ENCODE measurements around the gene AGBL4.

Gene AGBL4

DNA sequence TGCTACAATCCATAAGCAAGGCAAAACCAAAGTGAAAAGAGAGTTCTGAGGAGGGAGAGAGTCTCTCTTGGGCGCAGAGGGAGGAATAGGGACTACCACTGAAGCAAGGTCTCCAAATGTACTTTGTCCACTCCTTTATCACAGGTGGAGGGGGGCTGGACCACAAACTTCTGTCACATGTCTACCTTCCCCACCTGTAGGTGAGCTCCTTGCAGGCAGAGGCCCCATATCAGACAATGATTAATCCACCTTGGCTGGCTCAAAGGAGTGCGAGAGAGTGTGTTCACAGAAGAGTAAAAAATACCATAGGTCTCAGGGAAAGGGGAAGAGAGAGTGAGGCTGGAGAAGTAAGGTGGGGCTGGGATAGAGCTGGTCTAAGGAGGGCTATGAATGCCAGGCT lies 1251.5 kb downstream of the AGBL4 start:
- DNase-seq (ENCODE audit: low read depth, low spot score) = no peak

DNA sequence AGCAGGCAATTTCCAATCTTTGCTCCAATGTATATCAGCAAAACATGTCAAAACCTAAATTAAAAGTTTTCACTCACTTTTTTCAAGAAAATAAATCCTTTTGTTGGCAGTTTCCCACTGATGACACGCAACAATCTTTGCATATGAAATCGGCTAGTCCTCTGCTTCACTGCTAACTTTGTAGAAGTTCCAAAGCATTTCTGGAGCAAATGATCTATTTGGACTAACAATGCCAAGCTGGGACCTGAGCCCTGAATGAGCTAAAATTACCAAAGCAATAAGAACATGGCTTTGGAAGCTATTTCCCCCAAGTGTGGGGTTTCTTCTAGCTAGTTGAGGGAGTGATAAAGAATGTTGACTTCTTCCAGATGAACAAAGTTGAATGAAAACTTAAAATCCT lies 1252.2 kb downstream of the AGBL4 start:
- DNase-seq (ENCODE audit: low read depth, low spot score) = no peak

DNA sequence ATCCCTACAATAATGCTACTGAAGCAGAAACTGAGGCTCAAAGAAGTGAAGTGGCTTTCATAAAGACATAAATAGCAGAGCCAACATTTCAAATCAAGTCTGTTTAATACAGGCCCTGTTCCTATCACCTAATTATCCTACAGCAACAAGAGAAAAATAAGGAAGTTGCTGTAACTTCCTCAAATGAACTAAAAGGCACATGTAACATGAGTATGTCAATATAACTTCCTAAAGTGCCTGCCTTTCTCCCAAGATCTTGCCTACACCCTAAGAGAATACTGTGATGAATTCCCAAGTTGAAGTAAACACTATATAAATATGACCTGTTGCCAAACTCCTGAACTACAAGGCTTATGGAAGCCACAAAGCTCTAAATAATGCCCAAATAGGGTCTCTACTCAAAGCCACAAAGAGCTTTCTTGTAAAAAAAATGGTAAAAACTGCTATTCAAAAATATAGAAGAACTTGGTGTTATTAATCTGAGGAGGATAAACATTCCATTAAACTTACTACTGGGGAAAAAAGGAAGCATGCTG lies 1255.7 kb downstream of the AGBL4 start:
- no peak for DNase-seq (ENCODE audit: low read depth, low spot score)

DNA sequence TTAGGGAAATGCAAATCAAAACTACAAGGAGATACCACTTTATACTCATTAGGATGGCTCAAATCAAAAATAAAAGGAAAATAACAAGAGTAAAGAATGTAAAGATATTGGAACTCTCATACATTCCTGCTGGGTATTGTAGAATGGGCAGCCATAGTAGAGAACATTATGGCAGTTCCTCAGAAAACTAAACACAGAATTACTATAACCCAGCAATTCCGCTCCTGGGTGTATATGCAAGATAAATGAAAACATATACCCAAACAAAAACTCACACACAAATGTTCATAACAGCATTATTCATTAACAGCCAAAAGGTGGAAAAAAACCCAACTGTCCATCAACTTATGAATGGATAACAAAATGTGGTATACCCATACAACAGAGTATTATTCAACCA lies 1258.4 kb downstream of the AGBL4 start:
- DNase-seq (ENCODE audit: low read depth, low spot score) = no peak

DNA sequence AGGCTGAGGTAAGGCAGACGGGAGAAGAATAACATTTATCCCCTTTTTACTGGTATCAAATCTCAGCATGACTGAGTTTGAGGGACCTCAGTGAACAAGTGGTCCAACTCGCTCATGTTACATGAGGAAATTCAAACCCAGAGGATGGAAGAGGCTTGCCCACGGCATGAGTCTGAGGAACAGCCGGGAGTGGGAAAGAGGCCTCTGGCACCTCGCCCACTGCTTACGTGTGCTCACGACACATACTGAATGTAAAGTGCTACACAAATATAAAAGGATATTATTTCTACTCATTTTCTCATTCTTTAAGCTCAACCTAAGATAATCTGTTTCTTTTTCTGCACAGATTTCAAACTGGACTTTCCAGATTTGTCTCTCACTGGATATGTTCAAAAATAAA lies 1261.8 kb downstream of the AGBL4 start:
- no peak for DNase-seq (ENCODE audit: low read depth, low spot score)

DNA sequence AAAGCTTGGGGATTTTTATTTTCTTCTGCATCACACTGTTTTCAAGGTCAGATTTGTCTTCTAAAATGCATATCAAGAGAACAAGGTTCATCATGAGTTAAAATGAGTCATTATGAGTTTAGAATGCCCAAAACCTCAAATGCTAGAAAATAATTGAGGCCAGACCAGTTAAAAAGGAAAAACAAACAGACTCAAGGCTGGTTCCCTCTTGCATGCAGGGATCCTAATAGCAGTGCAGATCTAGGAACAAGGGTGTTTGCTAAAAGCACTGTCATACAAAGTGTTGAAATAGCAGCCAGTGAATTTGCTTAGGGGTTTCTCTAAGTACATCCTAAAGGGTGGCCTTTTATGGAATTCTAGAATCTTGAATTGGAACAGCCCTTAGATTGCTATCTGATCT lies 1262.3 kb downstream of the AGBL4 start:
- DNase-seq (ENCODE audit: low read depth, low spot score) = no peak

DNA sequence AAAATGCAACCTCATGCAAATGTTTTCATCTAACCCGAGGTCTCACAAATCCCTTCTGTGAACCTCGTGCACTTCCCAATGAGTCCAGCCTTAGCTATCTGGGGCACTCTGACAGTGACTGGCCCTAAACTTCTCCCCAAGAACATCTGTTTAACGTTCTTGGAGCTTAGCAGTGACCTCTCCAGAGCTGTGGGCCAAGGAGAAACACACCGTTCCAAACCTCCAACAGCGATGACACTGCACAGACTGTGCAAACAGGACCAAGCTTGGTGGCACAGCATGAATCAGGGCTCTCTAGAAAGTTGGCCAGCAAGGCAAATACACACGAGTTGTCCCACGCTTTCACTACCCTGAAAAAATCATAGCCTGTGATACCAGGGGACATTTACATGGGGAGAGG lies 1262.9 kb downstream of the AGBL4 start:
- DNase-seq (ENCODE audit: low read depth, low spot score) = no peak

DNA sequence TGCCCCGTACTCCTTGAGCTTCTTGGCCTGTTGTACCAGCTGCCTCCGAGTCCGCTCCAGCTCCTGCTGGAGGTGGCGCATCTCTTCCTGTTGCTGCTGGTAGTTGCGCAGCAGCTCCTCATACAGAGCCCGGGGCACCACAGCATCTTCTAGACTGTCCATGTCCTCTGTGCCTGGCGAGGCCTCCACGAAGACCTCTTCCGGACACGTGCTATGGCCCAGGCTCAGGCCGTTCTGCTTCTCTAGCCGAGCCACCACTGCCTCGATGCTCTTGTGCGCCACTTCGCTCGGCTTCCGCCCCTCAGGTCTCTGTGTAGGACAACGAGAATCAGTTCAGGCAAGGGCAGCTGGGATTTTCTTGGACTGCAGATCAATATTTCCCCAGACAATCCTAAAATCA lies 1264.8 kb downstream of the AGBL4 start:
- DNase-seq (ENCODE audit: low read depth, low spot score) = no peak

DNA sequence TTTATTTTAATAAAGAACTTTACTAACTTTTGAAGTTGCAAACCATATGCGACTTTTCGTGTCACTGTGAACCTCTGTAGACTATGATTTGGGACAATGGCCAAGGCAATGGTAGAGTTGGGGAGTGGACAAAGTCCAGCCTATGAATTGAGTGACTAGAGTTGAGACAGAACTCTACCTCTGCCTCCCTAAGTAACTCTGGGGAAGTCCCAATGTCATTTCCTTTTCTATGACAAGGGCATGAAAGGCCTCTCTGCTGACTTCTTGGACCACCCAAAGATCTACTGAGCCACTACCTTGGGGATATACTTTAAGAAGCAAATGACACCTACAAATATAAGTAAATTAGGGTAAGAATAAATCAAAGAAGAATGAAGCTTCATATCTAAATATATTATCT lies 1266.4 kb downstream of the AGBL4 start:
- no peak for DNase-seq (ENCODE audit: low read depth, low spot score)

DNA sequence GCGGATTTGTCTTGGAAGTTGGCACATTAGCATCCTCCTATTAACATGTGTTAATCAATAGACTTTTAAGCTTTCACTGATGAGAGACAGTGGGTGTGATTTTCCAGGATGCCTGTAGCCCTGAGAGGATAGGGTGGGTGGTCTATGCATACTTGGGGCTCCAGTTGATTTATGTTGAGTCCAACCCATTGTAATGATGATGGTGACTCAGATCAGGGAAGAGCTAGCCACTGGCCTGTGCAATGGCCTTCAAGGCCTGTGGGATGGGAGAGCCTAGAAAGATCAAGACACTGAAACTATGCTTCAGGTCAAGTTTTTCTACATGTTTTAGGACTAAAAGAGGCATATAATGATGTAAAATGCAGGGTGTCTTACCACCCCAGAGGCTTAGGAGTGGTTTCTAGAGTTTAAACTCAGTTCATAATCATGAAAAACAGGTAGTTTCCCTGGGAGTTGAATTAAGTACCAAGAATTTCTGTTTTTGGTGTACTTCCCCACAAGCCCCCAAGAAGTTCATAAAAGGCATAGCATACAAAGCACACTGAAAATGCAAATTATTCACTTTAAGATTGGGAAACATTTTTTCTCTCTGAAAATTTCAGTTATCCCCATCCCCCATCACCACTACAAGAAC lies 1267.0 kb downstream of the AGBL4 start:
- DNase-seq (ENCODE audit: low read depth, low spot score) = no peak

DNA sequence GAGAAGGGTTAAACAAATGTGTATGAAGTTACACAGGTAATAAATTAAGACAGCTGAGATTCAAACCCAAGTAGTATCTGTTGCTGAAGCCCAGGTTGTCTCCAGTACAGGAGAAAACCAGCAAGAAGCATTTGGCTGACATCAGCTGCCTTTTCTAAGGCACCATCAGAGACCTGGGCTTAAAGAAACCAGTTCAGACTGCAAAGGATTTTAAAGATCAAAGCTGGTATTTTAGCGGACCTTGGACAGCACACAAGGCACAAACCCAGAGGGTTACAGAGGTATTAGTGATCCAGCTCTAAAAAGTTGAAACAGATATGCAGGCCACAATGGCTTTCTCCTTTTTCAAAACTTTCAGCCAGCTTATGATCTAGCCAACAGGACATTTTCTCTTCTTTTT lies 1270.5 kb downstream of the AGBL4 start:
- no peak for DNase-seq (ENCODE audit: low read depth, low spot score)

DNA sequence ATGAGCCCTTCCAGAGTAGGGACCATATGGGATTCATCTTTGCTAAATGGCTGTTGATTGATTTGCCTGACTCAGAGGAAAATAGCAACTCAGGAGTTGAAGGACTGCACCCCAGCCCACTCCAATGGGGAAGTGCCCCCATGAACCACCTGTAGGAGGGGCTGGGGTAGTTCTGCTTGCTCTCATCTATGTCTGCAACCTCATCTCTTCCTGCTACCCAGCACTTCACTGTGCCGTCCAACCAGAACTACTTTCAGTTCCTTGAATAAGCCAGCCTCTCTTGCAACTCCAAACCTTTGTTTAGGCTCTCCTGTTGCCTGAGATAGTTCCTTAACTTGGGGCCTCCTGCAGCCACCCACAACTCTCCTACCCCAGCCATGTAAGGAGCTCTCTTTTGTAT lies 1273.6 kb downstream of the AGBL4 start:
- DNase-seq (ENCODE audit: low read depth, low spot score) = no peak

DNA sequence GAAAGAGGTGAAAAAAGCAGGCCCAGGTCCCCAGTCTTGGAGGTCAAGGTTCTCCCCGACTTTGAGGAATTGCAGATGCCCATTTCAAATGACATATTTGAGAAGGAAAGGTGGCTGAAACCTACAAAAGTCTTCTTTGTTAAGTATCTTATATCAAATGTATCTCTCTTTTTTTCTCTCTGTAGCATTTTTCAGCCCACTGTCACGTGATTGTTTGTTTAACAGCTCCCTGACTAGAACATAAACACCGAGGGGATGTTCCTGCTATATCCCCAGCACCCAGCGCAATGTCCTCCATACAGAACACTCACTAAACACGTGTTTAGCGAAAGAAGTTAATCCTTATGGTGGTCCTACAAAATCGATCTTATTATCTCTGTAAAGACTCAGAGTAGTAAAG lies 1274.7 kb downstream of the AGBL4 start:
- no peak for DNase-seq (ENCODE audit: low read depth, low spot score)

DNA sequence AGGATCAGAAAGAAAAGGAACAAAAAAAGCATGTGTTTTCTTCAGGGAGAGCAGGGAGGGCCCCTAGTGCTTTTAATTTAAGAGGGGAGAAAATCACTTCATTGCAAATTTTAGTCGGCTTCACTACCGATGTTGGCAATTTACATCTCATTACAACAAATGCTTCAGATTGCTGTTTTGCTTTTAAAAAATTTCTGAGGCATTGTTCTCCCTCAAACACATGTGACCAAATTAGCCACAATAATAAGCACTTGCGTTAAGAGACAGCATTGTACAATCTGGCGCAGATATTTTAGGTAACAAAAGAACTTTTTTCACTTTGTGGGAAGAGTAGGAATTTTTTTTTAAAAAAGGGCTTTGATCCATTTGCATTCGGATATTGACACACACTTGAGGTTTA lies 1276.8 kb downstream of the AGBL4 start:
- DNase-seq (ENCODE audit: low read depth, low spot score) = no peak

DNA sequence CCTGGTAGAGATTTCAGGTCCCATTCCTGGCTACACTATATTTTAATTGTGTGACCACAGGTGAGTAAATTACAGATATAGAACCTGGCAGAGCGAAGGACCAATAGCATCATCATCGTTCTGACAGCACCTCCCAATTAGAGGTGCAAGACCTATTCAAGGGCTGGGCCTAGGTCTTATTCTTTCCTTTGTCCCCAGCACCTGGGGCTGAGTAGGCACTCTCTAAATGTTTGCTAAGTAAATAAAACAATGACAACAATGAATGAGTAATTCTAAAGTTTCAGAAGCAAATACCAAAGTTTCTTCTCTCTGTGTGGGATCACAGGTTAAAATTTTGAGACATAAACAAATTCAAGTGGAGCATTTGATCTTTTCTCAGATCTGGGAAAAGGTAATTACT lies 1279.7 kb downstream of the AGBL4 start:
- DNase-seq (ENCODE audit: low read depth, low spot score) = no peak

DNA sequence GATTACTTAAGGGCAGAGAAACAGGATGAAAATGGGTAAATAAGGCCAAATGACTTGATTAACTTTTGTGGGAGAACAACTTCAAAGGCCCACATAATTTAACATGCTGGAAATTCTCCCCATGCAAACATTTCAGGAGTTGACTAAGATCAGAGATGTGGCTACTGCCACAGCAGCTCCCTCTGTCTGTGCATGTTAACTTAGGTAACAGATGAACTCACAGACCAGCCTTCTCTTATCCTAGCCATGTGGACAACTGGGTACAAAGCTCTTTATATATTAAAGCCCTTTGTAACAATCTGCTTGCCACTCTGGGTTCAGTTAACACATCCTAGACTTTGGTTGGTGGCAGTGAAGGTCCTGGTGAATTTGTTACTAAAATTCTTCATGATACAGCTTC lies 1280.3 kb downstream of the AGBL4 start:
- DNase-seq (ENCODE audit: low read depth, low spot score) = no peak

DNA sequence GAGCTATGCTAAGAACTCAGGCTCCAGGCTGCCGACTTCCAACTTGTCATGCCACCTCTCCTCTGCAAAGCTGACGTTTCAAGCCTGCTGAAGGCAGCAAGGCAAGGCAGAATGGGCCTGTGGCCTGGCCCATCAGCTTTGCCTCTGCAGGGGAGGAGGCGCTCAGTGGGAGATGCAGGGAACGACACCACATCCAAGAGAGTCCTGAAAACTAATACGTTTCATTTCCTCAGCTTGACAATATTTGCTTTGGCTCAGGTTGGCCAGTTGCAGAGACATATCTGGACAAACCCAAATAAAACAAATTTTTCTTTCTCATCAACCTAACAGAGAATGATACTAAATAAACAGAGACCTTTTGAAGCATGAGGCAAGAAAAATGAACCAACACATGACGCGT lies 1282.4 kb downstream of the AGBL4 start:
- no peak for DNase-seq (ENCODE audit: low read depth, low spot score)

DNA sequence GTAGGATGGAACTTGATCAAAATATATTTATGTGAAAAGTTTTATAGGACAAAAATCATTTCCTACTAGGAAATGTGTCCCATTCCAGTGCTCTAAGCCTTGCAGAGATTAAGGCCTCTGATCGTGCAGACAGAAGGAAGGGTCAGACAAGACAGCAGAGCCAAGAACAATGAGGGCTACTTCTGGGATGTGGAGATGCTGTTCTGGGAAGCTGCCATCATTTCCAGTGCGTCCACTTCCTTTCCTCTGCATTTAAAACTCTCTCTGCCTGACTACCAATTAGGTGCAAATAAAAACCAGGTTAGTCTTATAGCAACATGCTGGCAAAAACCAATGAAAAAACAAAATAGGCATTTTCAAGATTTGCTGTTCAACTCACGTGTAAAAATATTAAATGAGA lies 1283.1 kb downstream of the AGBL4 start:
- no peak for DNase-seq (ENCODE audit: low read depth, low spot score)

DNA sequence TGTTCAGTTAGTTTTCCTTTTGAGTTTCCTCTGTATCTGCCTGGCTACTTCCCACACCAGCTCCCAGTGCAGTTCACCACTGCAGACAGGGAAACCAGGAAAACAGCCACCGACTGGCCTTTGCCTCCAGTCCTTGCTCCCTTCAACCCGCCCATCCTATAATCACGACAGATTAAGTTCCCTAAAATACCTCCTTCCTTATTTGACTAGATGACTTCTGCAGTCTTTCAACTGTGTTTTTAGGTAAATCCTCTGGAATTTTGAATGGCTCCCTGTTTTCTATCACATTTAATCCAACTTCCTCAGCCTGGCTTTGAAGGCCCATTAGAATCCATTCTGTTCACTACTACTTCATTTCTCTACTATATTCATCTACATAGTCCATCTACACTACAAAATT lies 1284.7 kb downstream of the AGBL4 start:
- DNase-seq (ENCODE audit: low read depth, low spot score) = no peak

DNA sequence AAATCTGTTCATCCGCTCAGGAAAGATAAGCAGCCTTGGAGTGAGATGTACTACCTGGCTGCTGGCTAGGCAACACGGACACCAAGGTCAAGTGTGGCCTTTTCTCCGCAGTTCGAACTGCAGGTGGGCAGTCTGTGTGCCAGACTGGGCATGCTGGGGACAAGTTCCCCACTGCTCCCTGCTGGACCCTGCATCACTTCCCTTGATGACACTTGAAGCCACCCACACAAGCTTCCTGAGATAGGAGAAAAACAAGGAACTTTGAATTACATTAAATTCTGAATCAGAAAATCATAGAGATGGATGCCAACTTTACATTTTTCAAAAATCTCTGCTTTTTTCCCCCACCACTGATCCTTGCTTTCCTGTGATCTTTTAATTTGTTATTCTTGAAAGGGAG lies 1285.4 kb downstream of the AGBL4 start:
- no peak for DNase-seq (ENCODE audit: low read depth, low spot score)

DNA sequence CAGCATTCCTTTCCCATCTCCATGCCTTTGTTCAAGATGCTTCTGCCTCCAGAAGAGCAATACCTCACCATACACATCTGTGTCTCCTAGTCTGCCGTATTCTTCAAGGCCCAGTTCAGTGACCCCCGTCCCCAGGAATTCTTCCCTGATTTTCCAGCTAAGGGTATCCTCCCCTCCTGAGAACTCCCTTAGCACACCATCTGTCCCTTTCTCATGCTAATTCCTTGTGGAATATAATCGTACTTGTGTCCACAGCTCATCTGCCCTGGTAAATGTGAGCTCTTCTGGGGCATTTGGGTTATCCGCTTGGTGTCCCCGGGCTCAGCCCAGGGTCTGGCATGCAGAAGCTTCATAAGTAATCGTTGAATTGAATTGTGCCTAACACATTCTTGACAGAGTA lies 1288.0 kb downstream of the AGBL4 start:
- no peak for DNase-seq (ENCODE audit: low read depth, low spot score)

DNA sequence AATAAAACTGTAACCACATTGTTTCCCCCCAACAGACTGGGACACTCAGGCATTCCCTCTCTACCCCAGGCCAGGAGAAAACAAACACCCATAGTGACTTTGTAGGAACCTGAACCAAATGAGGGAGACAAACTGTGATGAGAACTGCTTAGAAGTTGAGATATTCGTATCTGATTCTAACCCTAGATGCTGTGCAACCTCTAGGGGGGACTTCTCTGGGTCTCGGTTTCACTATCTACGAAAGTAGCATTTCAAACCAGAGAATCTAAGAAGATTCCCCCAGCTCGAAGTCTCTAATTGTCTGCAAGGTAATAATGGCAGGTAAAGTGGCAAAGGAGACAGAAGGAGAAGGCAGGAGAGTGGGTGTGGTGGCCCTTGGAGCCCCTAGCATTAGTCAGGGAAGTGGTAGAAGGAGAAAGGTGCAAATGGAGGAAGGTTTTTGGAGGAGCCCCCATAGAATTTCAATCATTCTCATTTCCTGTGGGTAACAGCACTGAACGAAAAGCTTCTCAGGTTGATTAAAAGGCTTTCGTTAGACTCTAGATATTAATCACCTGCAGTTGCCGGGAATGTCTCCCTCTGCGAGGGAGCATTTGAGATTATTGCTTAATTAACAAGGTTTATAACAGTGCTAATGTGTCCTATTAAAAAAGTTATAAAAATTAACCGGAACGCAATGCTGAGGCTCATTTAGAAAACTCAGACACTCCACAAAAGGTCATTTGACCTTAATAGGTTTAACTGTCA lies 1293.4 kb downstream of the AGBL4 start:
- no peak for DNase-seq (ENCODE audit: low read depth, low spot score)

DNA sequence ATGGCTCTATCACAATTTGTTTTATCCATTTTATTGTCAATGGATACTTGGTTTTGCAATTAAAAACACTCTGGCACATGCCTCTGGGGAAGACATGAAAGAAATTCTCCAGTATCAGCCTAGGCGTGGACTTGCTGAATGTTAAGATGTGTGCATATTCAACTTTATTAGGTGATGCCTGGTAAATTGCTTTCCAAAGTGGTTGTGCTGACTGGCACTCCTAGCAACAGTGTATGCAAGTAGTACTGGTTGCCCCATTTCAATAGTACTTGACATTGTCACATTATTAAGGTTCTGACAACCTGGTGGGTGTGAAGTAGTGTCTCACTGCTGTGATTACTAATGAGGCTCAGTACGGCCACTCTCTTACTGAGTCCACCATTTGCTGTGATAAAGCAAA lies 1295.2 kb downstream of the AGBL4 start:
- no peak for DNase-seq (ENCODE audit: low read depth, low spot score)

All from activated CD4-positive, CD25-positive, alpha-beta regulatory T cell treated with anti-CD3 and anti-CD28 coated beads, Interleukin-2, amount 50 U/mL, for 16 hours (primary cell).